HG03558 (cell line): ENCODE results near the gene CHST9.
"Not testable (repeated sequence)": the region's sequence is repeated elsewhere in the genome, so short reads cannot be mapped to it uniquely, and the experiment has no call there.

Experiments
- ATAC-seq: cut with Tn5 transposase; IDR thresholded peaks from one replicate; pipeline ENCODE4 v1.9.1; 2021; ENCODE audit warnings: moderate number of reproducible peaks; ENCODE audit not compliant: unreplicated experiment; ENCODE audit errors: extremely low read depth

Gene CHST9

DNA sequence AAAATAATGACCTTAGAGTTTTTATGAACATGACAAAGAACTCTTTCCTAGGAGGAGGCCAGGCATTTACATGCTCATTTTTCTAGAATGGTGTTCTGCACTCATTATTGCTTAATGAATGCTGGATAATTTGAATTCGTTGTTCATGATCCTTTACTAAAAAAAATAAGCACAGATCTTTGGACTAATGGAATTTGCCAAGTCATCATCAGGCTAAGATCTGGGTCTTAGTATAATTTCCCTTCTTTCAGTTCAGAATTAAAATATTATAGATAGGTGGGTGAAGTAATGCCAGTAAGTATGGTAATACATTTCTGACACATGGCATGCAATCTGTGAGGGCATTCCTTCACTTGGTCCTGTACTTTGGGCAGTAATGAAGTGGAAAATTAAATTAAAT lies 175.8 kb downstream of the CHST9 start:
- ATAC-seq = no peak

- no peak for ATAC-seq
Measured at GRCh38 chr18:27008575-27008974, 176.5 kb downstream of the CHST9 start.

GRCh38 chr18:27007880-27008279 lies 177.2 kb downstream of the CHST9 start:
- no peak for ATAC-seq

GRCh38 chr18:27005589-27005988 lies 179.5 kb downstream of the CHST9 start:
- no peak for ATAC-seq

DNA sequence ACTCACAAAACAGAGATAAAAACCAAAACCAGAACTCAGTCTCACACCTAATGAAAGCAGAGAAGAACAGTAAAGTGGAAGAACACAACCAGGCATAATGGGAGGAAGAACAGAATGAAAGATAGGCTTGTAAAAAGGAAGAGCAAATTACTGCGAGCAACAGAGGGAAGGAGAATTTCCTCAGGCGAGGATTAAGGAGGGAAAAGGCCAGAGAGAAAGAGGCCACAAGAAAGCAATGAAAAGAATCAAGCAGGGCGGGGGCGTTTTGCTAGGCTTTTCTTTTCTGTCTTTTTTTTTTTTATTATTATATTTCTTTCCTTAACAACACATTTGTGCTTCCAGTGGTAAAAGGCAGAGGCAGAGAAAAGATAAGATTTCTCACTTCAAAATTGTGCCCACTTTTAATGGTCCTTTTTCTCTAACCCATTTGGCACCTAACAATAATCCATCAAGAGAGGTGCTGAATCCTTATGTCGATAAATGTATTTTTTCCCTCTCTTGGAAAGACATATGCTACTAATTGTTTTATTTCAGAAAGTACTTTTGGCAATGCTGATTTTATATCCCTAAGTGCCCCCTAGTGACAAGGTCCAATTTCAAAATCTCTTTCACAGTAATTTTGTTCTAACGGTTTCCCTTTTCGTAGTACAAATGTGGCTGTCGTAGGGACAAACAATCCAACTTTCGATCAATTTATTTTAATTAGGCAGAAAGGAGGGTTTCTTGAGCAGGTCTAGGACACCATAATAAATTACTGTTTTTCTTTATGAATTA lies 180.9 kb downstream of the CHST9 start:
- ATAC-seq = no peak

DNA sequence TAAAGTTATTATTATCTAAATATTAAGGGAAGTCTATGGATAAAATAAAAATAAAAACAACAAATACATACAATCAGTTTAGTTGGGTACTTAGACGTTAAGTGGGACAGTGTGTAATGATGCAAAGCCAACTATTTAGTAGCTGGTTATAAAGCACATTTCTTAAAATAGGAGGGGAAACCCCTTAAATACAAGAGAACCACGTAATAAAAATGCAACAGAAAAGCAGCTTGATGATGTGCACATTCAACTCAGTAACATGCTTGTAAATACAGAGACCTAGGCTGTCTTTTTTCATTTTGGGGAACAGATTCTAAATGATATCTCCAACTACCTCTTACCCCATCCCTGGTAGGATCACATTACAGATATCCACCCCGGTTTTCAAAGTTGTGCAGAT lies 185.3 kb downstream of the CHST9 start:
- ATAC-seq = no peak

DNA sequence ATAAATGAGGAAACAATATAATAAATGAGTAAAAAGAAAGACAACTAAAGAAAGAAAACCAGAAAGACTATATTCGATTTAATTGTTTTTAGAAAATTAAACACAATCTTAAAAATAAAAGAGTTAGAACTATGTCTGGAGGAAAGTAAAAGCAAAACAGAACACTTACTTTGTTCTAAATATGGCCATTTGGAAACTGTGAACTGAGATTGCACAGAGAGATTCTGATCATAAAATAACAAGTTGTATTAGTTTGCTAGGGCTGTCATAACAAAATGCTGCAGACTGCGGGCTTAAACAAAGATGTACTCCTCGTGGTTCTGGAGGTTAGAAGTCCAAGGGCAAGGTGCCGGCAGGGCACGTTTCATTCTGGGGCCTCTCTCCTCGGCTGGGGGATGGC lies 191.5 kb downstream of the CHST9 start:
- ATAC-seq = no peak

GRCh38 chr18:26992926-26993325 lies 192.2 kb downstream of the CHST9 start:
- ATAC-seq = no peak

GRCh38 chr18:26989842-26990241 lies 195.3 kb downstream of the CHST9 start:
- no peak for ATAC-seq

DNA sequence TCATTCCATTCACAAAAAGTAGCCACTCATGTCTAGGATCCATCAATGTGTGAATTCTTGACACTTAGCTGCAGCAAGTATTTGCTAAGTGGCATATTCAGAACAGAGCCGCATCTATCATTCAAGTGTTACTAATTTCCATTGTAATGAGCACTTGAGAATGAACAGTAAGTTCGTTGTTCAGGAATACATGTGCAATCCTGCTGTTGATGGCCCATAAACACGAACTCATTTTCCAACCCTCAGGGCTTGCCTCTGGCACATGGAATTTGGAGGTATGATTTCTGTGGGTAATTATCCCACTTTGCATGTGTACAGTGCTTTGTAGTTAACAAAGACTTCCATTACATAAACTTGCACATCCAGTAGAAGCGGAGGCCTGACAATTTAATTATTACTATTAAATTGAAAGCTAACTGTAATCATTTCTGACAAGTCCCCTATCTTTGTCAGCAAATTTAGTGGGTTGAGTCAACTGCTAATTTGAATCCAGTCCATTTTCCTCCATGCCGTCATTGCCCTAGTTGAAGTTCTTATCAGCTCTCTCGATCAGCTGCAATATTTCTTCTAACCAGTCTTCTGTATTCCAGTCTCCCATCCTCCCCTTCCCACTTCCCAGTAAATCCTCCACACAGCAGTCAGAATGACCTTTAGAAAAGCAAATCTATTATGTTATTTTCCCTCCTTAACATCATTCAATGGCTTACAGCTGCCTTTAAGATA lies 203.6 kb downstream of the CHST9 start:
- ATAC-seq = no peak

- ATAC-seq = peak; percentile 95
Measured at GRCh38 chr18:26978812-26979341, 206.2 kb downstream of the CHST9 start.

GRCh38 chr18:26977781-26978180 lies 207.3 kb downstream of the CHST9 start:
- ATAC-seq = no peak

- no peak for ATAC-seq
Measured at GRCh38 chr18:26976206-26976605, 208.9 kb downstream of the CHST9 start.

- not testable (repeated sequence) for ATAC-seq
Measured at GRCh38 chr18:26972549-26972948, 212.6 kb downstream of the CHST9 start.

- ATAC-seq = no peak
Measured at GRCh38 chr18:26971409-26971808, 213.7 kb downstream of the CHST9 start.

GRCh38 chr18:26970637-26971036 lies 214.5 kb downstream of the CHST9 start:
- ATAC-seq = no peak

GRCh38 chr18:26965206-26965605 lies 219.9 kb downstream of the CHST9 start:
- ATAC-seq = no peak

- no peak for ATAC-seq
Measured at GRCh38 chr18:26963292-26963691, 221.8 kb downstream of the CHST9 start.

- ATAC-seq = no peak
Measured at GRCh38 chr18:26961839-26962238, 223.3 kb downstream of the CHST9 start.

GRCh38 chr18:26960911-26961310 lies 224.2 kb downstream of the CHST9 start:
- ATAC-seq = no peak

DNA sequence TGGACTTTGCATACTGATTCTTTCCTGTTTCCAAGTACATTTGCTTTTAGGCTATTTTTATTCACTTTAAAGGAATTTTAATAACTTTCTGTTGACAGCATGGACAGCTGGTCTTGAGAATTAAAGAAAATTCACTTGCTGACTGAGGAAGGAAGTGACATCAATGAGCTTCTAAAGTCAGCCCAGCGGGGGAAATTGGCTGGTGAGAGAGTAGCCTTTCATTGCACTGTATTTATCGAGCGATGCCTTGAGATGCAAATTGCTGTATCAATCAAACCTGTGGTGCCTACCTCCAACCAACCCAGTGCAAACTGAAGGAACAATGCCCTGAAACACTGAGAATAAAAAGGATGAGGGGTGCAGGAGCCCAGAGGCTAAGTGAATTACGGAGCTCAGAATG lies 228.2 kb downstream of the CHST9 start:
- ATAC-seq = no peak

DNA sequence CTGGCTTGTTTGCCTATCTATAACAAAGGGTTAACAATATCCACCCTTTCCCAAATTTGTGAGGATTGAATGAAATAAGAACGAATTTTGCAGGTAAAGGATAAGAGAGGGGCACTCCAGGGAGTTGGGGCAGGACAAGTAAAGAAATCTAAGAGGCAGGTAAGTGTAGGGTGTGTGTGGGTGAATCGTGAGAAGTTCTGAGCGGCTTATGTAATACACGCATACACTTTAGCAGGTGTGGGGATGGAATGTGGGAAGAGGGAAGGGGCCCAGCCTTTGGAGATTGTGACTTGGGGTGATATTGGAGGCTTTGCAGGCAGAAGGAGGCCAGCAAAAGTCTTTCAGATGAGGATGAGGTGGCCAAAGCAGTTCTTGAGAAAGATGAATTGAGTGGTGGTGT lies 236.4 kb downstream of the CHST9 start:
- ATAC-seq = no peak
